HEK293 (cell line): ENCODE data around the gene CCDC144A.
"Not testable (repeated sequence)": the region's sequence is repeated elsewhere in the genome, so short reads cannot be mapped to it uniquely, and the experiment has no call there.

Experiments
- CTCF ChIA-PET: fragments of 350-600 bp; formaldehyde crosslinking; extraction: SDS; loops from one replicate; lab custom pipeline; 2021; ENCODE audit warnings: antibody characterized with exemption; lab: Yijun Ruan, JAX
- POLR2A ChIA-PET: fragments of 300-600 bp; formaldehyde crosslinking; extraction: SDS; loops from one replicate; lab custom pipeline; 2020; ENCODE audit warnings: antibody characterized with exemption, inconsistent platforms; lab: Yijun Ruan, JAX
- H3K27ac ChIP-seq: fragments of 200-500 bp; sonication (Bioruptor generic); 2 replicates; pipeline ENCODE4 v1.5.1; 2014; ENCODE audit warnings: low read depth, low read length, control low read depth, inconsistent platforms; ENCODE audit errors: extremely low read depth
- H3K36me3 ChIP-seq, 2 experiments: fragments of 200-500 bp in 1 of 2; sonication (Bioruptor generic) in 1 of 2; 1 replicate in 1 of 2; 2 replicates in 1 of 2; pipeline ENCODE4 v1.5.1; 2014 to 2017; ENCODE audit warnings: inconsistent platforms in 2 of 2, low read length in 2 of 2; ENCODE audit not compliant: control insufficient read depth in 2 of 2, insufficient read depth in 1 of 2
- H3K4me1 ChIP-seq: fragments of 200-500 bp; sonication (Bioruptor generic); 2 replicates; pipeline ENCODE4 v1.5.1; 2014; ENCODE audit warnings: mild to moderate bottlenecking, low read length, inconsistent platforms; ENCODE audit not compliant: control insufficient read depth, insufficient read depth
- H3K4me3 ChIP-seq: 2 replicates; pipeline ENCODE4 v1.5.1; 2011; ENCODE audit warnings: low read depth, mild to moderate bottlenecking, control low read depth, low read length, moderate library complexity
- H3K9me3 ChIP-seq: fragments of 200-500 bp; sonication (Bioruptor generic); 2 replicates; pipeline ENCODE4 v1.5.1; 2014; ENCODE audit warnings: low read depth, low read length, inconsistent platforms; ENCODE audit not compliant: control insufficient read depth, insufficient read depth
- GLI2 ChIP-seq: fragments of 450-650 bp; formaldehyde crosslinking; IDR thresholded peaks from 2 replicates; pipeline ENCODE4; 2017; ENCODE audit warnings: missing biosample characterization, missing genetic modification characterization, low read depth, borderline replicate concordance
- PRDM1 ChIP-seq: fragments of 450-650 bp; formaldehyde crosslinking; IDR thresholded peaks from 2 replicates; pipeline ENCODE4; 2016; ENCODE audit warnings: missing biosample characterization, missing genetic modification characterization
- ZNF155 ChIP-seq: fragments of 450-650 bp; formaldehyde crosslinking; IDR thresholded peaks from 2 replicates; pipeline ENCODE4 v1.5.1; 2016; ENCODE audit warnings: missing biosample characterization, missing genetic modification characterization
- ZNF184 ChIP-seq: fragments of 450-650 bp; IDR thresholded peaks from 2 replicates; pipeline ENCODE4 v1.5.1; 2018; ENCODE audit warnings: missing biosample characterization, mild to moderate bottlenecking, missing genetic modification characterization
- ZNF24 ChIP-seq: fragments of 450-650 bp; formaldehyde crosslinking; IDR thresholded peaks from 2 replicates; pipeline ENCODE4 v1.5.1; 2016; ENCODE audit warnings: missing biosample characterization, missing genetic modification characterization
- ZNF292 ChIP-seq: fragments of 450-650 bp; formaldehyde crosslinking; IDR thresholded peaks from 2 replicates; pipeline ENCODE4 v1.5.1; 2016; ENCODE audit warnings: low read depth, missing biosample characterization, missing genetic modification characterization, borderline replicate concordance
- ZNF610 ChIP-seq: fragments of 450-650 bp; formaldehyde crosslinking; IDR thresholded peaks from 2 replicates; pipeline ENCODE4 v1.5.1; 2016; ENCODE audit warnings: missing biosample characterization, missing genetic modification characterization, borderline replicate concordance
- ZNF658 ChIP-seq: fragments of 450-650 bp; formaldehyde crosslinking; IDR thresholded peaks from 2 replicates; pipeline ENCODE4; 2016; ENCODE audit warnings: missing biosample characterization, missing genetic modification characterization
- ZSCAN30 ChIP-seq: fragments of 450-650 bp; IDR thresholded peaks from 2 replicates; pipeline ENCODE4 v1.5.1; 2018; ENCODE audit warnings: missing biosample characterization, mild to moderate bottlenecking, missing genetic modification characterization, moderate library complexity
- TF ChIP-seq, protein P1 (sequence below): sonication (generic); formaldehyde crosslinking; IDR thresholded peaks from 2 replicates; pipeline ENCODE4 v1.8.1; 2022; ENCODE audit warnings: mild to moderate bottlenecking, moderate library complexity, missing genetic modification reagents
- TF ChIP-seq, protein P2 (sequence below): fragments of 450-650 bp; formaldehyde crosslinking; IDR thresholded peaks from 2 replicates; pipeline ENCODE4 v1.5.1; 2016; ENCODE audit warnings: missing biosample characterization, missing genetic modification characterization
- TF ChIP-seq, protein P3 (sequence below): fragments of 450-650 bp; formaldehyde crosslinking; IDR thresholded peaks from 2 replicates; pipeline ENCODE4 v1.5.1; 2017; ENCODE audit warnings: missing biosample characterization, missing genetic modification characterization
- TF ChIP-seq, protein P4 (sequence below): fragments of 450-650 bp; formaldehyde crosslinking; conservative IDR thresholded peaks from 2 replicates; pipeline ENCODE4 v1.5.1; 2016; ENCODE audit warnings: low read depth, missing biosample characterization, missing genetic modification characterization

Gene CCDC144A

DNA sequence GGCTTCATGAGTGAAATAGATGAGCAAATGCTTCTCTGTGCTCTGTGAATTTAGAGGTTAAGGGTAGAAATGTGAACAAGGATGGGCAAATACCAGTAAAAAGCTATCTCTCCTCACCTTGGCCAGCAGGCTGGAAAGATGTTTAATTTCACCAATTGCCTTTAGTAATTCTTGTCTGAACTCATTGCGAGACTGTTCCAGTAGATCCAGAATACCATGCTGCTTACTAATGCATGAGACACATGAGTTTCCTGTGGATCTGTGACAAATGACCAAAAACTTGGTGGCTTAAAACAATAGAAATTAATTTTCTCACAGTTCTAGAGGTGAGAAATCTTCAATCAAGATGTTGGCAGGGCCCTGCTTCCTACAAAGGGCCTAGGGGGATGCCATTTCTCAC, 27.1 kb upstream of the CCDC144A start:
- no peak overlapping the region for H3K27ac ChIP-seq
- no peak for TF ChIP-seq ZNF292
- TF ChIP-seq, protein P1, sequence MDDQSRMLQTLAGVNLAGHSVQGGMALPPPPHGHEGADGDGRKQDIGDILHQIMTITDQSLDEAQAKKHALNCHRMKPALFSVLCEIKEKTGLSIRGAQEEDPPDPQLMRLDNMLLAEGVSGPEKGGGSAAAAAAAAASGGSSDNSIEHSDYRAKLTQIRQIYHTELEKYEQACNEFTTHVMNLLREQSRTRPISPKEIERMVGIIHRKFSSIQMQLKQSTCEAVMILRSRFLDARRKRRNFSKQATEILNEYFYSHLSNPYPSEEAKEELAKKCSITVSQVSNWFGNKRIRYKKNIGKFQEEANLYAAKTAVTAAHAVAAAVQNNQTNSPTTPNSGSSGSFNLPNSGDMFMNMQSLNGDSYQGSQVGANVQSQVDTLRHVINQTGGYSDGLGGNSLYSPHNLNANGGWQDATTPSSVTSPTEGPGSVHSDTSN, result no peak
- no peaks in the 10 kb centered on the region for H3K9me3 ChIP-seq
- no peaks in the 10 kb centered on the region for H3K4me1 ChIP-seq
- ChIA-PET CTCF (interaction anchor here (0.6 kb wide), 1 partner anchor 9 kb away, joined by 3 read pairs; no protein-coding TSS in a partner anchor), POLR2A (no interaction called here)
- H3K36me3 ChIP-seq, result no peaks in the 10 kb centered on the region
- H3K4me3 ChIP-seq, result no peak overlapping the region

DNA sequence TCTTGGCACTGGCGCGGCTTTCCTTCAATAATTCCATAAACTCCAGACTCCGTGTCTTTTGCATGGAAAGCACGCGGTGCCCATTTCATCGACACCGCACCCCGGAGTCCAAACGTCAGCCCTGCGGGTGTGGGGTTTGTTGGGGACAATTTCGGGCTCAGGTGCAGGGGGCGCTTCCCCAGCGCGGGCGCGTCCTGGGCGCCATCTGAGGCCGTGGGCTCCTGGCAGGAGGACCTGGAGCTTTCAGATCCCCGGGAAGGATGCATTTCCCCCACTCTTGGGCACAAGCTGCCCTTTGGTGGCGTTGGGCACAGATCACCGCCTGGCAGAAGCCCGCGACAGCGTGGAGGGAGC, 23.5 kb upstream of the CCDC144A start:
- H3K27ac ChIP-seq, H3K9me3 ChIP-seq, H3K4me1 ChIP-seq, H3K36me3 ChIP-seq, CTCF ChIA-PET: not testable (repeated sequence)
- H3K4me3 ChIP-seq, result peak overlapping the region; percentile 43
- POLR2A ChIA-PET, result interaction anchor here (1.1 kb wide), 1 partner anchor 13 kb away, joined by 3 read pairs; the partner anchor contains the start of gene ZNF624

DNA sequence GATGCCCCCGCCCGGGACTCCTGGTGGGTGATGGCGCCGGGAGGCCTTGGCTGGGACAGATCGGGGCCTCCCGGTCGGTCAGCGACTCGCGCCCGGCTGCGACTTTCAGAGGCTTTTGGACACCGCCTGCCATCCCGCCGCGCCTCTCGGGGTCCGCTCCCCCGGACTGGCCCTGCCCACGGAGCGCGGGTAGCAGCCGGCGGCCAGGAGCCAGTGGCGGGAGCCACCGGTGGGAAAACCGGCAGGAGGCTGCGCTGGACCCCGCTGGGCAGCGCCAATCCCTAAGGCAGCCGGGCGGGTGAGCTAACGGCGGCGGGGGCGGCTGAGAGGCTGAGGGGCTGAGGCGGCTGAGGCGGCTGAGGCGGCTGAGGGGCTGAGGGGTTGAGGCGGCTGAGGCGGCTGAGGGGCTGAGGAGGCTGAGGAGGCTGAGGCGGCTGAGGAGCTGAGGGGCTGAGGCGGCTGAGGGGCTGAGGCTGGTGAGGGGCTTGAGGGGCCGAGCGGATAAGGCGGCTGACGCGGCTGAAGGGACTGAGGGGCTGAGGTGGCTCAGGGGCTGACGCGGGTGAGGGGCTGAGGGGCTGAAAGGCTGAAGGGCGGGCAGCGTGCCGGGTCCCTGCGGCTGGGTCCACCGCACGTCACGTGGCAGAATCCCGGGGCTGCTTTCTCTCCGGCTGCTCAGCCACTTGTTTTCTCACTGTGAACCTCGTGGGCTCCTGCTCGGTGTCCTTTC, 23.0 kb upstream of the CCDC144A start:
- peak overlapping the region; percentile 52; the same call in 1 of the 2 replicates for H3K27ac ChIP-seq
- H3K4me1 ChIP-seq, H3K9me3 ChIP-seq, CTCF ChIA-PET, H3K36me3 ChIP-seq: not testable (repeated sequence)
- H3K4me3 ChIP-seq, result peak overlapping the region; percentile 43
- POLR2A ChIA-PET, result interaction anchor here (1.1 kb wide), 1 partner anchor 13 kb away, joined by 3 read pairs; the partner anchor contains the start of gene ZNF624

DNA sequence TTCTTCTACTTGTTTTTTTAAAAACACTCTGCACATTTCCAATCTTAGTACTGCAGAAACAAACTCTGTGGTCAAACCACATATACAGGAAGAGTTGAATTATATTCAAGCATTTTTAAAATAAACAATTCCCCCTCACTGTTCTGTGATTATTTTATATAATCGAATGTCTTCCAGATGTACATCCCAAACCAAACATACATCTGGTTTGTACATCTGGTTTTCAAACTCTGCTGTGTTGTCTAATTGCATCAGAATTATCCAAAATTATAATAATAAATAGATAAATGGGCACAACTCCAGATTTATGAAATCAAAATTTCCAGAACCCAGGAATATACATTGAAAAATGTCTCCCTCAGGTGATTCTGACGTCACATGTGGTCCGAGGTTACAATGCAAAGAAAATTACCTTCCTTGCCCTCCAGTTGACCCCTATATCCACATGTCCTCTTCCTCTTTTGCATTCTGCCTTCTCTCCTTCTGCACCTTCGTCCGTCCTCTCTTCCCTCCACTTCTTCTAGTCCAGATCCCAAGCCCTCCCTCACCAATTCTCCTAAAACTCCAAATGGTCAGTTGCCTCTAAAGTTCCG, 13.3 kb upstream of the CCDC144A start:
- TF ChIP-seq, protein P2, sequence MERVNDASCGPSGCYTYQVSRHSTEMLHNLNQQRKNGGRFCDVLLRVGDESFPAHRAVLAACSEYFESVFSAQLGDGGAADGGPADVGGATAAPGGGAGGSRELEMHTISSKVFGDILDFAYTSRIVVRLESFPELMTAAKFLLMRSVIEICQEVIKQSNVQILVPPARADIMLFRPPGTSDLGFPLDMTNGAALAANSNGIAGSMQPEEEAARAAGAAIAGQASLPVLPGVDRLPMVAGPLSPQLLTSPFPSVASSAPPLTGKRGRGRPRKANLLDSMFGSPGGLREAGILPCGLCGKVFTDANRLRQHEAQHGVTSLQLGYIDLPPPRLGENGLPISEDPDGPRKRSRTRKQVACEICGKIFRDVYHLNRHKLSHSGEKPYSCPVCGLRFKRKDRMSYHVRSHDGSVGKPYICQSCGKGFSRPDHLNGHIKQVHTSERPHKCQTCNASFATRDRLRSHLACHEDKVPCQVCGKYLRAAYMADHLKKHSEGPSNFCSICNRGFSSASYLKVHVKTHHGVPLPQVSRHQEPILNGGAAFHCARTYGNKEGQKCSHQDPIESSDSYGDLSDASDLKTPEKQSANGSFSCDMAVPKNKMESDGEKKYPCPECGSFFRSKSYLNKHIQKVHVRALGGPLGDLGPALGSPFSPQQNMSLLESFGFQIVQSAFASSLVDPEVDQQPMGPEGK, result no peak
- TF ChIP-seq ZSCAN30 (tag by site-specific recombination) (no peak), ZNF184 (tag by site-specific recombination) (no peak), PRDM1 (tag by site-specific recombination) (no peak), ZNF155 (no peak), GLI2 (tag by site-specific recombination) (no peak), ZNF24 (tag by site-specific recombination) (no peak), ZNF610 (tag by site-specific recombination) (no peak), ZNF658 (no peak)
- TF ChIP-seq, protein P3, sequence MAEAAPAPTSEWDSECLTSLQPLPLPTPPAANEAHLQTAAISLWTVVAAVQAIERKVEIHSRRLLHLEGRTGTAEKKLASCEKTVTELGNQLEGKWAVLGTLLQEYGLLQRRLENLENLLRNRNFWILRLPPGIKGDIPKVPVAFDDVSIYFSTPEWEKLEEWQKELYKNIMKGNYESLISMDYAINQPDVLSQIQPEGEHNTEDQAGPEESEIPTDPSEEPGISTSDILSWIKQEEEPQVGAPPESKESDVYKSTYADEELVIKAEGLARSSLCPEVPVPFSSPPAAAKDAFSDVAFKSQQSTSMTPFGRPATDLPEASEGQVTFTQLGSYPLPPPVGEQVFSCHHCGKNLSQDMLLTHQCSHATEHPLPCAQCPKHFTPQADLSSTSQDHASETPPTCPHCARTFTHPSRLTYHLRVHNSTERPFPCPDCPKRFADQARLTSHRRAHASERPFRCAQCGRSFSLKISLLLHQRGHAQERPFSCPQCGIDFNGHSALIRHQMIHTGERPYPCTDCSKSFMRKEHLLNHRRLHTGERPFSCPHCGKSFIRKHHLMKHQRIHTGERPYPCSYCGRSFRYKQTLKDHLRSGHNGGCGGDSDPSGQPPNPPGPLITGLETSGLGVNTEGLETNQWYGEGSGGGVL (tag by site-specific recombination), result no peak
- TF ChIP-seq, protein P4, sequence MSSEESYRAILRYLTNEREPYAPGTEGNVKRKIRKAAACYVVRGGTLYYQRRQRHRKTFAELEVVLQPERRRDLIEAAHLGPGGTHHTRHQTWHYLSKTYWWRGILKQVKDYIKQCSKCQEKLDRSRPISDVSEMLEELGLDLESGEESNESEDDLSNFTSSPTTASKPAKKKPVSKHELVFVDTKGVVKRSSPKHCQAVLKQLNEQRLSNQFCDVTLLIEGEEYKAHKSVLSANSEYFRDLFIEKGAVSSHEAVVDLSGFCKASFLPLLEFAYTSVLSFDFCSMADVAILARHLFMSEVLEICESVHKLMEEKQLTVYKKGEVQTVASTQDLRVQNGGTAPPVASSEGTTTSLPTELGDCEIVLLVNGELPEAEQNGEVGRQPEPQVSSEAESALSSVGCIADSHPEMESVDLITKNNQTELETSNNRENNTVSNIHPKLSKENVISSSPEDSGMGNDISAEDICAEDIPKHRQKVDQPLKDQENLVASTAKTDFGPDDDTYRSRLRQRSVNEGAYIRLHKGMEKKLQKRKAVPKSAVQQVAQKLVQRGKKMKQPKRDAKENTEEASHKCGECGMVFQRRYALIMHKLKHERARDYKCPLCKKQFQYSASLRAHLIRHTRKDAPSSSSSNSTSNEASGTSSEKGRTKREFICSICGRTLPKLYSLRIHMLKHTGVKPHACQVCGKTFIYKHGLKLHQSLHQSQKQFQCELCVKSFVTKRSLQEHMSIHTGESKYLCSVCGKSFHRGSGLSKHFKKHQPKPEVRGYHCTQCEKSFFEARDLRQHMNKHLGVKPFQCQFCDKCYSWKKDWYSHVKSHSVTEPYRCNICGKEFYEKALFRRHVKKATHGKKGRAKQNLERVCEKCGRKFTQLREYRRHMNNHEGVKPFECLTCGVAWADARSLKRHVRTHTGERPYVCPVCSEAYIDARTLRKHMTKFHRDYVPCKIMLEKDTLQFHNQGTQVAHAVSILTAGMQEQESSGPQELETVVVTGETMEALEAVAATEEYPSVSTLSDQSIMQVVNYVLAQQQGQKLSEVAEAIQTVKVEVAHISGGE (tag by site-specific recombination), result no peak
- CTCF ChIA-PET, result interaction anchor here (0.7 kb wide), 1 partner anchor 90 kb away, joined by 3 read pairs; no protein-coding TSS in a partner anchor
- Histone ChIP-seq H3K4me3 (no peak overlapping the region), H3K36me3 (no peaks in the 10 kb centered on the region), H3K4me1 (no peaks in the 10 kb centered on the region), H3K27ac (no peak overlapping the region), H3K9me3 (no peaks in the 10 kb centered on the region)
- POLR2A ChIA-PET, result no interaction called here
